HG03520 (cell line): ENCODE measurements around the gene SFMBT2.
"Not testable (repeated sequence)": the region's sequence is repeated elsewhere in the genome, so short reads cannot be mapped to it uniquely, and the experiment has no call there.

Source experiments
- ATAC-seq: cut with Tn5 transposase; IDR thresholded peaks from one replicate; pipeline ENCODE4 v1.9.1; 2021; ENCODE audit warnings: mild to moderate bottlenecking, moderate library complexity; ENCODE audit not compliant: unreplicated experiment

The SFMBT2 gene

DNA sequence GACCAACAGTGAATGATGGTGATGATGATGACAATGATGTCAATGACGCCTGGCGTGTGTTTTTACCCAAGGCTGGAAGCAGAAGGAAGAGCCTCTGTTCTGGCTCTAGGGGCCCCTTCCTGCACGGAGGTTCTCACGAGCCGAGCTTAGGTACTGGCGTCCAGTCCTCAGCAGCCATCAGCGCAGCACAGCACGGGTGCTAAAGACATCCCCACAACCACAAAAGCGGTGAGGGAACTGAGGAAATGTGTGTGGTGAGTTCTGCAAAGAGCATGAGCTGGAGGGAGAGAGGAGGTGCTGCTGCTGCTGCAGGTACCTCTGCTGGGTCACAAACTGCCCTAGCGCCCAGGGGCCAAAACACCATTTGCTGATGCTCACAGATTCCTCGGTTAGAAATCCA, 81.6 kb downstream of the SFMBT2 start:
- ATAC-seq = no peak

DNA sequence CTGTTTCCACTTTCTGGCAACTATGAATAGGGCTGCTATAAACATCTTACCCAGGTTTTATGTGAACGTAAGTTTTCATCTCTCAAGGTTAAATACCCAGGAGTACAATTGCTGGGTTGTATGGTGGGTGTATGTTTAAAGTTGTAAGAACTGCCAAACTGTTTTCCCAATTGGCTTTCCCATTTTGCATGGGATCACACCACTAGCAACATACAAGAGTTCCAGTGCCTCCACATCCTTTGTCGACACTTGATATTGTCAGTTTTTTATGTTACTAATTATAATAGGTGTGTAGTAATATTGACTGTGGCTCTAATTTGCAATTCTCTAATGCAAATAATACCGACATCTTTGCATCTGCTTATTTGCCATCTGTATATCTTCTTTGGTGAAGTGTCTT, 82.9 kb downstream of the SFMBT2 start:
- no peak for ATAC-seq

DNA sequence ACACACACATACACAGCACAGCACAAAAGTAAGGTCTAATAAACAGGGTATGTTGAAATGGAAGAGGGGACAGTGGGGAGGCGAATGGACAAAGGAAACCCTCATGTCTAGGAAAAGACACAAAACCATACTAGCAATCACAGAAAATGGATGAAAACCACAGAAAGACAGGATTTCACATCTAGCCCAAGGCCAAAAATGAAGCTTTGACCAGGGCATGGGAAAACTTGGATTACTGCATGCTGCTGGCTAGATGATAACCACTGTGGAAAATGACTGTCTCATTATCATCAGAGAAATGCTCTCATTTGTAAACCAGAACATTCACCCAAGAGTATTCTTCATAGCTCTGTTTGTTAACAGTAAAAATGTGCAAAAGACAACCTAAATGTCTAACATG, 88.2 kb downstream of the SFMBT2 start:
- no peak for ATAC-seq

DNA sequence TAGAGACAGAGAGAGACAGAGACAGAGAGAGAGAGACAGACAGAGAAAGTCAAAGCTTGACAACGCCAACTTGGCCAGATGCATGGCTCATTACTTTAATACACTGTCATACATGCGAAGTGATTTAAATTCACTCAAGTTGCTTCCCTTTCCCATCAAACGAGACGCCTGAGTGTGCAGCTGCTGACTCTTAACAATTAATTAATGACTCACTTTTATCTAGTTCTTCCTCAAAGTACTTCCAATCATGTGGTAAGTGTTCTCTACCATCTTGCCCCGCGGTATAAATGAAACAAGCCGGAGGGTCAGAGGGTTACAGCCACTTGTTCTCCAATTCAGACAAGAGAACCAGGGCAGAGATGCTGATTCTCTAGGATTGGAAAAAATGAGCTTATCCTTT, 90.8 kb downstream of the SFMBT2 start:
- no peak for ATAC-seq

DNA sequence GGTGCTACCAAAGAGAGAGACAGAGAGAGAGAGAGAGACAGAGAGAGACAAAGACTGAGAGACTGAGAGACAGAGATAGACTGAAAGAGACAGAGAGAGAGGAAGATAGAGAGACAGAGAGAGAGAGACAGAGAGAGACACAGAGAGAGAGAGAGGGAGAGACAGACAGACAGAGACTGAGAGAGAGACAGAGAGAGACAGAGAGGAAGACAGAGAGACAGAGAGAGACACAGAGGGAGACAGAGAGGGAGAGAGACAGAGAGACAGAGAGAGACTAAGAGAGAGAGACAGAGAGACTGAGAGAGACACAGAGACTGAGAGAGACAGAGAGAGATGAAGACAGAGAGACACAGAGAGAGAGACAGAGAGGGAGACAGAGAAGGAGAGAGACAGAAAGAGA, 91.2 kb downstream of the SFMBT2 start:
- no peak for ATAC-seq

DNA sequence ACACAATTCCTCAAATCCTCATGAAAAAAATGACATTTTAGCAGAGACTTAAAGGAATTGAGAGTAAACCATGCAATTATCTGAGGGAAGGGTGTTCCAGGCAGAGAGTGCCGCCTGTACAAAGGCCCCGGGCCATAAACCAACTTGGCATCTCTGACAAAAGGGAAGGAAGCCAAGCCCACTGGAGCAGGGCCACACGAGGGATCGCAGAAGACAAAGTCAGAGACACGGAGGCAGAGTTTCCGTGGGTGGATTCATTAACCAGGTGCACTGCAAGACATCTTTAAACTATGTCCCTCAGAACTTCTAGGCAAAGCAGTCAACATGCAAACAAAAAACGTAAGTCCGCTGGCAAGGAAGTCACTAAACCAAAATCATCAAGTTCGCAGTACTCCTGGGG, 92.0 kb downstream of the SFMBT2 start:
- ATAC-seq = no peak

DNA sequence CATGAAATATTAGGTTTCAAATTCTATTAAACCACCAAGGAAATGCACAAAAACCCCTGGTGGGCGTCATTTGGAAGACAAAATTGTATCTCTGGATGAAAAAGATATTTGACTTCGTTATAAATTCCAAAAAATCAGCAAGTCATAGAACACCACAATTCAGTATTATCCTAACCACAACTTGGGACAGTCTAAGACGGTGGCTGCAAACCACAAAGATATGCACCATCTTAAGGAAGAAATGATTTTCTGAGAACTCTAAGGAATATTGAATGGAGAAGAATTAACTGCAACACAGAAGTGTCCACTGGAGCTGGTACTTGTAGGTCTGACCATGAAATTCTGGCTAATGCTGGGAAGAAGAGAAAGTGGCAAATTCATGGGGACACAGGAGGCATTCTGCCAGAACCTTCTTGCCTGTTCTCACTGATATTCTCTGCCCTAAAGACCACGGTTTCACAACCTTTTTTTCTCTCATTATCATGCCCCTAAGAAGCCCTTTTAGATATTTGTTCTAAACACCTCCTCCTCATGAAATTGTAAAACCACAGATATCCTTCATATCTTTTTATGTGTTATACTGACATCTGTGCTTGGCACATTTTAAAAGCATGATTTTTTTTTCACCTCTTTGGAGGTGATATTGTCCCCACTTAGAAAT, 92.9 kb downstream of the SFMBT2 start:
- ATAC-seq = no peak

DNA sequence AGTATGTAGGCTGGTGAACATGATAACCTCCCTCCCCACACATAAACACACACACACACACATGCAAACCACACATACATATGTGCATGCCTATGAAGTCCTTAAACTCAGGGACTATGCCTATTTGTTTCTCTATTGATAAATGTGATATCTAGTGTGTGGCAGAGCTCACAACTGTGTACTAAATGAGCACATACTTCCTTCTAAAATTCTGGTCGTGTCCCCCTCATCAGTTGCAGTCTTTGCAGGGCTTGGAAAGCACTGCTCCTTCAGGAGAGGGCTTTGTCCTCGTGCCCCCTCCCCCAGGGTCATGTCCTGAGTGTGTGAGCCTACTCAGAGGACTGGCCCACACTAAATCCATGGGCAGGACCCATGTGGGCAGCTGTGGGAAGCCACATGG, 94.0 kb downstream of the SFMBT2 start:
- no peak for ATAC-seq

DNA sequence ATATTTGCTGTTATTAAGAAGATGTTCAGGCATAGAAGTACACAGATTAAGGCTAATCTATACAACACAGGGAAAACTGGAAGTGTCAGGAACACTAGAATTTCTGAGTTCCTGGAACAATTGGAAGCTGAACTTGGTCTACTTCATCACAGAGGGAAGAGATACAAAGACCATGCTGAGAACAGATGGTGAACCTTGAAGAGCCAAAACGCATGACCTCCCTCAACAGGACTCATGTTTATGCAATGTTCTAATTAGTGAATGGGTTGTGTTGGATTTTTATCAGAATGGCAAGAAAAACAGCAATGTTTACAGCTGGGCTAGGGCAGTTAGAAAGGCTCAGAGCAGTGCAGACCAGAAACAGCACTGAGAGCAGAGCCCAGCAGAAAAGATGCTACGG, 94.9 kb downstream of the SFMBT2 start:
- no peak for ATAC-seq

DNA sequence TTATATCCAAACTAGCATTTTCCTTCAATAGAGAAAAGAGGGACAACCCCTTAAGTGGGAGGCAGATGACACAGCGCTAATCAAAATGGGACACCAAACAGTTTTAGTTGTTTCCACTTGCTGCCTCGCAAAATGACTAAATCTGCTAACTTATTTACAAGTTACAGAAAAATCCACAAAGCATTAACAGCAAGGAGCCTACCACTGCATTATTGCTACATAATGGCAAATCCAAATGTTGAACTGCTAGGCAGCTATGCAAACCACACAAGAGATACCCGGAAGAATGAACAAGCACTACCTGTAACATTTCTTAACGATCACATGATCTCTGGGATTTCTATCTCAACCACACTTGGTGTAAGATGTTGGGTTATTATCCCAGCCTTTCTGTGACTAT, 96.7 kb downstream of the SFMBT2 start:
- ATAC-seq = no peak

DNA sequence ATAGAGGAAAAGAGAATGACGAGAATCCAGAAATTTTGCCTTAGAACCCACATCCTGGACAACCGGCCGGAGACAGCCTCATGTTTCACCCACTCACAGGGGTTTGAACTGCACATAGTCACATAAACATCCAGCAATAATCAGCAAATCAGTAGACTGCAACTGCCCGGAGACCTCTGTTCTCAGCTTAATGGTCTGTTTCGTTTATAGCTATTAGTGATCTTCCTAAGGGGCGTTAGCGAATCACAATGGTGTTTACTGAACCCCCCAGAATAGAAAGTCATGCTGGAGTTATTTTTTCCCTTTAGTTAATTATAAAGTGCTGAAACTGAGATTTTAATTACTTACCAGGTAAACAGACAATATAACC, 98.4 kb downstream of the SFMBT2 start:
- ATAC-seq = no peak

DNA sequence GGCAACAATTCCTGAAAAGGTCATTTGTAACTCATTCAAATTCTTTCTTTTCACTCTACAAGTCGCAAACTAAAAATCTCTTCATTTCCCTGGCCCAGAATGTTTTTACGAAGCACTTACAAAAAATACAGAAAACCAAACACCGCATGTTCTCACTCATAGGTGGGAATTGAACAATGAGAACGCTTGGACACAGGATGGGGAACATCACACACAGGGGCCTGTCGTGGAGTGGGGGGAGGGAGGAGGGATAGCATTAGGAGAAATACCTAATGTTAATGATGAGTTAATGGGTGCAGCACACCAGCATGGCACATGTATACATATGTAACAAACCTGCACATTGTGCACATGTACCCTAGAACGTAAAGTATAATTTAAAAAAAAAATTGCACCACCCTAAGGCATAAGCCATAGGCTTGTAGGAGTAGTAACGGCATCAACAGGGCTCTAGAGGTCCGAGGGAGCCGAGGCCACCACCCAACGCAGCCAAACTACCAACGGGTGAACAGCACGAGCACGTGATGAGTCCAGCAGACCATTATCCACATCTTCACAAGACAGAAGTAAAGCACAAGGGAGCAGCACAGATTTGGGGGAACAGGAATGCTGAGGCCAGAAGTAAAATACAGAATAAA, 98.9 kb downstream of the SFMBT2 start:
- ATAC-seq = not testable (repeated sequence)

DNA sequence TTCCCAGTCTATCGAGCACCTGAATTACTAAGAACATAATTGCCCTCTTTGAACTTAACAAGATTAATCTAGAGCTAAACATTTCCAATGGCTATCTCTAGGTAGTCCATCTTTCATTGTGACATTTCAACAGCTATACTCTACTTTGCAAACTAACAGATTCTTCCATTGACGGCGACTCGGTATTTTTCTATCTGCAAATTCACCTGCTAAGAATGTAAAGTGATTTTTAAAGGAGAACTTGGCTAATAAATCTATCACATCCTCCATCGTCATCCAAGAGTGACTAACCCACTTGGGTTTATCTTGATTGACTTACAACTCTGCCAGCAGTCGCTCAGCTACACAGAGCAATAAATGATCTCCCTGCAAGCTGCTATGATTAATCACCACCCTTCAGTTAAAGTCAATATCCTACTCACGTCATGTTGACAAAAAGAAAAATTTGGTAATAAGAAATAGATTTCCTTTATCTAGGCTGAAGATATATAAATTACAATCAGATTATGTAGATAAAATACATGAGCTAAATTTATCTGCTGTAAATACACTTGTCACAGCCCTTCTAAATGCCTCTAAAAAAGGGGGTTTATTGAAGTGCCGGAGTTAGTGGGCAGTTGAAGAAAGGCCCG, 99.5 kb downstream of the SFMBT2 start:
- ATAC-seq = no peak

DNA sequence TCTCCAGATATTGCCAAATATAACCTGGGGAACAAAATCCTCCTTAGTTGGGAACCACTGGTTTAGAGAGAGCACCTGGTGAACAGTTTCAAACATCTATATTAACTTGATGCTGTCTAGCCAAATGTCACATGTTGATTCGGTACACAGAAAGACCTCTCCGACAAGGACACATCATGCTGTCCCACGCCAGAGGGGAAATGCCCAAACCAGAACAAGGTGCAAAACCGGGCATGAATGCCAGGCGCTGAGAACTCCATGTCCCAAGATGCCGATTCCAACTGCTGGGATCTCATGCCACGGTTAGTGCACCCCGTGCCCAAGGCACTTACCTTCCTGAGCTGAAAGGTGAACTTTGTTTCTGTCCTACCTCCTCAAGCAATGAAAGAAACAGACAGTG, 100.8 kb downstream of the SFMBT2 start:
- ATAC-seq = no peak

DNA sequence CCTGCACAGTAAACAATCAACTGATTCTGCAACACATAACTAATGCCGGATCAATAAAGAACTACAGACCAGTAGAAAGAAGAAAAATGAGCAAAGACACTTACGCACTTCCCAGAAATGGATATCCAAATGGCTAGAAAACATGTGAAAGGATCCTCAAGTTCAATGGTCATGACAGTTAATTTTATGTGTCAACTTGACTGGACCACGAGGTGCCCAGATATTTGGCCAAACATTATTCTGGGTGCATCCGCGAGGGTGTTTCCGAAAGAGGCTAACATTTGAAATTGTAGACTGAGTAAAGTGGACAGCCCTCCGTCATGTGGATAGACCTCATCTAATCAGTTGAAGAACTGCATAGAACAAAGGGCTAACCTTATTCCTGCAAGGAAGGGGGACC, 102.0 kb downstream of the SFMBT2 start:
- ATAC-seq = no peak

DNA sequence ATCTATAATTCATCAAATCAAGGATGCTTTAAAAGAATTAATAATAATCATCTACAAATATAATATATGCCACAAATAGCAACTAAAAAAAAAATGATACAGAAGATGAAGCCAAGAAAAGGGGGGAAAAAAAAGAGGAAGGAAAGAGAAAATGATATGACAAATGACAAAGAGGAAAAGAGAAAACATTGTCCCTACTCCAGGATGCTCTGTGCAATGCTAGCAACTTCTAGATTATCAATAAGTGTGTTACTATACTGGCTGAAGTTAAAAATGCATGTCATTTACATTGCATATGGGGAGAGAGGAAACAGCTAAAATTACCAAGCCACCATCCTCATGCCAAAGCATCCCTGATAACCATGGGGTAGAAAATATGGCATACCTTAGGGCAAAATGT, 104.2 kb downstream of the SFMBT2 start:
- ATAC-seq = no peak

DNA sequence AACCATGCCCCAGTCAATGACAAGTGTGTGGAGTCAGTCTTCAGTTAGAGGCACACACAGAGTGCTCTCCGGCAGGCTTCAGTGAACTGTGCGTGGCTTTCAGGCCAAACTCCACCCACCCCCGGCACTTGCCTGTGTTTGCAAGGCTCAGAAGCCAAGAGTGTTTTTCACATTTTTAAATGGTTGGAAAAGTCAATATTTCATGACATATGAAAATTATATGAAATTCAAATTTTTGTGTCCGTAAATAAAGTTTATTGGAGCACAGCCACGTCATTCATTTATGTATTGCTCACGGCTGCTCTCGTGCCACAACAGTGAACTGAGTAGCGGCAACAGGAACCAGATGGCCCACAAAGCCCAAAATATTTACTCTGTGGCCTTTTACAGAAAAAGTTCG, 104.7 kb downstream of the SFMBT2 start:
- no peak for ATAC-seq

DNA sequence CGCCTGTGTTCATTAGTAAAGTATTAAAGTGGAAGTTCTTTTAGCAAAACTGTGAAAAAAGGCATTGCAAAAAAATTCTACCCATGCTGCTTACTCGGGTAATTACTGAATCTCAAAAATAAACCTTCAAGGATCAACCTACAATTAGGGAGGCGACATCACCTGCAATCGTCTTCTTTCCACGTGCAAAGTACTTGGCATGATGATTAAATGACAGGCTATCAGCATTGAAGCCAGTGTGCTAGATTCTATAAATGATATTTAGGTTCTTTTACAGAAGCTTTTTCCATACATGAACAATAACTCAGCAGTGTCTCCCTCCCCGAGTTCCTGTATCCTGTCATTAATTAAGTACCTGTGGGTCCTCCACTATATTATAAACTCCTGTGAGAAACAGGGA, 105.8 kb downstream of the SFMBT2 start:
- no peak for ATAC-seq

DNA sequence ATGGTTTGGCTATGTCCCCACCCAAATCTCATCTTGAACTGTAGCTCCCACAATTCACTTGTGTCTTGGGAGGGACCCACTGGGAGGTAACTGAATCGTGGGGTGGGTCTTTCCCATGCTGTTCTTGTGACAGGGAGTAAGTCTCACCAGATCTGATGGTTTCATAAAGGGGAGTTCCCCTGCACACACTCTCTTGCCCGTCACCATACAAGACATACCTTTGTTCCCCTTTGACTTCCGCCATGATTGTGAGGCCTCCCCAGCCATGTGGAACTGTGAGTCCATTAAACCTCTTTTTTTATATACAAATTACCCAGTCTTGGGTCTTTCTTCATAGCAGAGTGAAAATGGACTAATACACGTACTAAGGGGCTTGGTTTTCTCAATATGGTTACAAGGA, 106.7 kb downstream of the SFMBT2 start:
- no peak for ATAC-seq

DNA sequence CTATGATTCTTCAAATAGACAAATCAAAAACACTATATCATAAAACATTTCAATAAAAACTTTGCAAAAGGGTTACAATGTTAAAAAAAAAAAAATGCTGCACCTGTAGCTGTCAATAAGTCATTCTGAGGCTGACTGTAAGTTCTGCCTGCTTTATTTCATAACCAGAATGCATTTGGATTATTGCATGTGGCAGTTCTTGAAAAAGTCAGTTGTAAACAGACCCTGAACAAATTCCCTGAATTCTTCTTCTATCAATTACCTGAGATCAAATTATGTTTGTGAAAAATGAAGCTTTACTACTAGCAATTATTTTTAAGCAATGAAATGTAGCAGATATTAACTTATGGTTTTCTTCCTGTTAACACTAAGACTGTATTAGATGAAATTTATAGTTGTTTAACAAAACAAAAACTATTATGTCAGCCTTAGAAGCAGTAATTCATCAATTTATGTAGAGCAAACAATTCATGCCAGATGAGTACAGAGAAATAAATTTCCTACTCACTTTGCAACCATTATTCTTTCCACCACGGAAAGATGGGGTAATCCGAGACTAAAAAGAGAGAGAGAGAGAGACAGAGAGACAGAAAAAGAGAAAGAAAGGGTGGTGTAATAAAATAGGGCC, 107.8 kb downstream of the SFMBT2 start:
- ATAC-seq = no peak

DNA sequence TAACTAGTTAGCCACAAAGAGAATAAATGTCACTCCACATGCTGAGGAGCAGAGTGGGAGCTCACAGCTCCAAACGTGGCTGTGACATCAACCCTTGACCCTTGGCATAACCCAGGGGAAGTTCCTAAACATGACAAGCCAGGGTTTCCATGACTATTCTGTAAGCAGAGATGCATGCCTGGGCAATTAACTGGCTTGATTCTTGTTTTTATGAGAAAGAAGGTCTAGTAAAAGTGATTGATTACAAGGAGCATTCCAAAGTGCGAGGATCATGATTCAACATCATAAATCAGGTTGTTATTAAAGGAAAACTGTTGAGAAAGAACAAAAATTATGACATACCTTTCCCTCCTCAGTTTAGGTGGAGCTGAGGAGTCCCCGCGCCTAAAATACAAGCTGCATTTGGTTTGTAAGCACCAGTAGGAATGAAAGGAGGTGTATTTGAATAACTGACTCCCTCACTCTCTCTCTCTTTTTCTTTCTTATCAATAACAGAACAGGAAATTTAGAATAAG, 108.4 kb downstream of the SFMBT2 start:
- no peak for ATAC-seq
